Subcutaneous adipose tissue (tissue), 4 donors: ENCODE data around the gene STK32C. TPM values are rescaled to one million over a fixed set of nuclear protein-coding genes. Genes with fewer than 3 reads are reported as not detected.

Experiments used
- total RNA-seq, 4 donors: library from RNA; depleted of rRNA; stranded (reverse); fragments of >200 nt; gene quantifications; one replicate each; pipeline ENCODE4 v1.1.0, GENCODE V29; 2016
- TF ChIP-seq, protein P1 (sequence below): fragments of 450-650 bp; IDR thresholded peaks from one replicate; pipeline ENCODE4 v1.5.1; 2016; ENCODE audit warnings: low read depth, mild to moderate bottlenecking, control low read depth, antibody characterized with exemption, moderate library complexity

The STK32C gene
- total RNA-seq, 4 donors from 2014 or later: 2.9 to 12.3 (median 10.9) TPM

DNA sequence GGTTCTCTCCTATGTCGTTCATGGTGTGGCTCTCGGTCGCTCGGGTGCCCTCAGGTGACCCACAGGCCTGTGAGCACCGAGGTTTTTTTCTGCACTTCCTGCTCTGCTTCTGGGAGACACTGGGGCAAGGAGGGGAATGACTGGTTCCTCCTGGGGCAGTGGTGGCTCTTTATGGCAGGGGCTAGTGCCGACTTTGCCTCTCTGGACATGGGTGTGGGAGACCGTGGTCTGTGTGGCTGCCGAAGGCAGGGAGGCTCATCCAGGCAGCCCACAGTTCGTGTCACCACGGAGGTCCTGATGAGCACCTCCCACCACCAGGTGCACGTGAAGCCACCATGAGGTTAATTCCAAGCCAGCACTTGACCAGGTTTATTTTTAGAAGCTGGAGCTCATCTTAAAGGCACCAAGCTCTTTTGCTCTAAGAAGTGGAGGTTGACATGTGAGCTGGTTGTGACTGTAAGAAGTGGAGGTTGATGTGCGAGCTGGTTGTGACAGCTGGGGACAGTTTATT is 145.7 kb downstream of the STK32C start:
- TF ChIP-seq, protein P1, sequence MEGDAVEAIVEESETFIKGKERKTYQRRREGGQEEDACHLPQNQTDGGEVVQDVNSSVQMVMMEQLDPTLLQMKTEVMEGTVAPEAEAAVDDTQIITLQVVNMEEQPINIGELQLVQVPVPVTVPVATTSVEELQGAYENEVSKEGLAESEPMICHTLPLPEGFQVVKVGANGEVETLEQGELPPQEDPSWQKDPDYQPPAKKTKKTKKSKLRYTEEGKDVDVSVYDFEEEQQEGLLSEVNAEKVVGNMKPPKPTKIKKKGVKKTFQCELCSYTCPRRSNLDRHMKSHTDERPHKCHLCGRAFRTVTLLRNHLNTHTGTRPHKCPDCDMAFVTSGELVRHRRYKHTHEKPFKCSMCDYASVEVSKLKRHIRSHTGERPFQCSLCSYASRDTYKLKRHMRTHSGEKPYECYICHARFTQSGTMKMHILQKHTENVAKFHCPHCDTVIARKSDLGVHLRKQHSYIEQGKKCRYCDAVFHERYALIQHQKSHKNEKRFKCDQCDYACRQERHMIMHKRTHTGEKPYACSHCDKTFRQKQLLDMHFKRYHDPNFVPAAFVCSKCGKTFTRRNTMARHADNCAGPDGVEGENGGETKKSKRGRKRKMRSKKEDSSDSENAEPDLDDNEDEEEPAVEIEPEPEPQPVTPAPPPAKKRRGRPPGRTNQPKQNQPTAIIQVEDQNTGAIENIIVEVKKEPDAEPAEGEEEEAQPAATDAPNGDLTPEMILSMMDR: no peak

DNA sequence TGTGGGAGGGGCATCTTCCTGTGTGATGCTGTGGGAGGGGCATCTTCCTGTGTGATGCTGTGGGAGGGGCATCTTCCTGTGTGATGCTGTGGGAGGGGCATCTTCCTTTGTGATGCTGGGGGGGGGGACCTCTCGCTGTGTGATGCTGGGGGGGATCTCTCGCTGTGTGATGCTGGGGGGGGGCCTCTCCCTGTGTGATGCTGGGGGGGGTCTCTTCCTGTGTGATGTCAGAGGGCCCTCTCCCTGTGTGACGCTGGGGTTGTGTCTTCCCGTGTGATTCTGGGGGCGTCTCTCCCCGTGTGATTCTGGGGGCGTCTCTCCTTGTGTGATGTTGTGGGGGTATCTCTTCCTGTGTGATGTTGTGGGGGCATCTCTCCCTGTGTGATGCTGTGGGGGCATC is 148.9 kb downstream of the STK32C start:
- TF ChIP-seq, protein P1: no peak

DNA sequence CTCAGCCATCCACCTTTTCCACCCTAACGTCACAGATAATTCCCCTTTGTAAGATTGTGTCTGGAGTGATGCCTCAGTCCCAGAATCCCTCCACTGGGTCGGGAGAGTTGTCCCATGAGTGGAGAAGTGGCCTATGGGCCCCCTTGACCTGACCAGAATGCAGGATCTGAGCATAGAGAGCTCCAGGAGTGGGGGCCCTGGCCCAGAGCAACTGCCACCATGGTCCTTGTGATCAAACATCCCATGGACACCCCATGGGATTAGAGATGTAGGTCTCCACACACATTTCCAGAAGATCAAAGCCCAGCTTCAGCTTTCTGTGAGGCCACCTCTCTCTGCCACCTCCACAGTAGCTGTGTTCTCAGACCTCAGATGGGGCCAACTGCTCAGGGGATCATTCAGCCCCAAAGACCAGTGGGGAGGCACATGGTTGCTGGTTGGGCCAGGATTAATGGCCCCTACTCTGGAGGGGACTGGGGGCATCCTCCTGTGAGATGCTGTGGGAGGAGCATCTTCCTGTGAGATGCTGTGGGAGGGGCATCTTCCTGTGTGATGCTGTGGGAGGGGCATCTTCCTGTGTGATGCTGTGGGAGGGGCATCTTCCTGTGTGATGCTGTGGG is 149.5 kb downstream of the STK32C start:
- TF ChIP-seq, protein P1: no peak

Other genes with a start within 250 kb of the STK32C start
- under 1 TPM; 0.16 to 0.75 (median 0.31) TPM for gene JAKMIP3, start 242.0 kb downstream of the STK32C start, total RNA-seq
- under 1 TPM in 3 of 4 donors, not detected in 1; 0.22 to 0.94 (median 0.34) TPM for gene DPYSL4, start 121.0 kb downstream of the STK32C start, total RNA-seq
- gene LRRC27, start 24.2 kb upstream of the STK32C start, total RNA-seq: 10 to 100 TPM in 2 of 4 donors, 1 to 10 TPM in 2; 7.7 to 11.6 (median 9.9) TPM
- 10 to 100 TPM in 1 of 4 donors, 1 to 10 TPM in 3; 9.0 to 24.9 (median 9.6) TPM for gene PWWP2B, start 89.2 kb upstream of the STK32C start, total RNA-seq
- gene INPP5A, start 229.8 kb upstream of the STK32C start, total RNA-seq: 10 to 100 TPM; 23.1 to 34.1 (median 31.6) TPM